Erythroblast (primary cell): ENCODE measurements around the gene EDEM2.

Experiments
- GATA1 ChIP-seq: IDR thresholded peaks from 2 replicates; pipeline ENCODE4 v1.6.1; 2011; ENCODE audit warnings: low read depth, mild to moderate bottlenecking, control low read depth, low read length, moderate library complexity
- POLR2A ChIP-seq: IDR thresholded peaks from 2 replicates; pipeline ENCODE4 v1.6.1; 2011; ENCODE audit warnings: mild to moderate bottlenecking, low read length

- TF ChIP-seq POLR2A, result no peak
- no peak for TF ChIP-seq GATA1
These were observed 69.3 kb downstream of the EDEM2 start for GRCh38 chr20:35077872-35078271.
